GM18511 (cell line): Measurements from ENCODE around the gene TBC1D8.

ENCODE experiments used
- ATAC-seq: cut with Tn5 transposase; IDR thresholded peaks from one replicate; pipeline ENCODE4 v1.9.1; 2021; ENCODE audit warnings: mild to moderate bottlenecking, moderate library complexity; ENCODE audit not compliant: unreplicated experiment

Gene TBC1D8

DNA sequence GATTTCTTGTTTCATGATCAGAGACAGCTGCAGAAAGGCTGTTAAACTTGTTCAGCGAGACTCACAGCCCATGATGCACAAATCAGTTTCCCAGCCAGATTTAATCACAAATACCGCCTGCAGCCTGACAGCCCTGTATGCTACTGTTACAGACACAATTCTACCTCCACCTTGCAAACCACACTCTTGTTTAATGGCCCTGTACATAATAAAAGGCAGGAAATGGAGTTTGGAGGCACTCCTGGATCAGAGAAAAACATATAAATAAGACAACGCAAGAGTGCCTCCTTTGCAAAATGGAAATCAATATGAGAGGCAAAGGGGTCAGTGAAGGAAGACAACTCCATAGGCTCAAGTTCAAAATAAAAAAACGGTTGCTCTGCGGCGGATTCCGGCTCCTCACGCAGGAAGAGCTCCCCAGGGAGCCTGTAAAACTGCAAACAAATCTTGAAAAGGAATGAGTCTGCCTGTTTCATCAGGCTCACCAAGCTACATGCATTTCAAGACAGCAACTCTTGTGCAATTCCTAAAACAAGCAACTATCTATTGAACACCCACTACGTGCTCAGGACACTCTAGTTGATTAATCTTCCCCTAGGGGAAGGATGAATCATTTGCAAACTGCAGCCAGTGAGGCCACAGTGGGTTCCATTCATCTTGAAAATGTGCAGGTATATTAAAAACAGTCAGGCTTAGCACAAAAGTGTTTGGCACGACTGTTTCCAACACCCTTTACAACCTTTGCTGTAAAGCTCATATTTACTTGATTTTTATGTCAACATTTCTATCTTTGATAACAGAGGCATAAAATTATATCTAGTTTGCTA, 37.5 kb downstream of the TBC1D8 start:
- ATAC-seq: no peak

DNA sequence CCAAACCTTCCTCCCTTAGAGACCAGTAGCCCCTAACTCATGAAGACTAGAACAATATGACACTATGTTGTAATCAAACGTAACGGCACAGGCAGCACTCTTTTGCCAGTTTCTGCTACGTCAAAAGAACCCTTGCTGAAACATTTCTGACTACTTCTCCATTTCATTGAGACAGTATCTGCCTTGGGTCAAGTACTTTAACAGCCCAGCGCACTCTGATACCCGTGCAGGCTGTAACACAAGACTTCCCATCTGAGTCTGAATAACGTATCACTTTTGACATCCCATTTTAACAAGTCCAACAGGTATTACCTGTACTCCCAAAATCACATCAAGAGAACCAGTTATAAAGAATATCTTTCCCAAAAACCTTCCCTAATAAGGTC, 38.4 kb downstream of the TBC1D8 start:
- no peak for ATAC-seq

DNA sequence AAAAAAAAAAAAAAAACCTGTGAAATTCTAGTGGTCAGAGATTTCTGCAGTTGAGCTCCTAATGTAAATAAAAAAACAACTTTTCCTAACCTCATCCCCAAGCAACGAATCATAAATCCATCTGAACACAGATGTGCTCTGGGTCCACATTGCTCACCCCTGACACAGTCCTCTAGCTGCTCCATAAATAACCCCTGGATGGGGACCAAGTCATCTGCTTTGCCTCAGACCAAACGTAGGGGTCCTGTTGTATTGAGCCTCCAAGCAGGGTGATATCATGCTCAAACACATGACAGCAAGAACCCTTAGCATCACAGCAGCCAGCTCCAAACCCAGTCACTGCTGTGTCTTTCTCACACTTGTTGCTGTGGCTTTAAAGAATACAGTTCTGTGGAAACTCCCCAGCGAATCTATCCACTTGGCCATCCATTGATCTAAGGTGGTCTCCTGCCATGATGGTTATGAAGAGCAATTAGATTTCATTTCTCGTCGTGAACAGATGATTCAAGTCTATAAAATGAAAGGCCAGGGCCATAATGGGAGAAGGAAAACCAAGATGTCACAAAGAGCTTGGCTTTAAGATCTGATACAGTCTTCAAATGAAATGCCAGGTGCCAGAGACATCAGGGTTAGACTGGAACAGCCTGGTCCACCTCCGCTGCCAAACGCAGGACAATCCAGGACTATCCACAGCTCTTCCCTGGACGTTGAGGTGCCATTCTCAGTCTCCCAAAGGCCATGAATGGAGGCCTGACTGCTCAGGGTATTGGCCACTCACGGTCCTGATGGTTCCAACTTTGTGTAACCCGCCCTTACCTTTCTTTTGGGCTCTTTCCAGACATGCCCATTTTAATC, 39.0 kb downstream of the TBC1D8 start:
- no peak for ATAC-seq

DNA sequence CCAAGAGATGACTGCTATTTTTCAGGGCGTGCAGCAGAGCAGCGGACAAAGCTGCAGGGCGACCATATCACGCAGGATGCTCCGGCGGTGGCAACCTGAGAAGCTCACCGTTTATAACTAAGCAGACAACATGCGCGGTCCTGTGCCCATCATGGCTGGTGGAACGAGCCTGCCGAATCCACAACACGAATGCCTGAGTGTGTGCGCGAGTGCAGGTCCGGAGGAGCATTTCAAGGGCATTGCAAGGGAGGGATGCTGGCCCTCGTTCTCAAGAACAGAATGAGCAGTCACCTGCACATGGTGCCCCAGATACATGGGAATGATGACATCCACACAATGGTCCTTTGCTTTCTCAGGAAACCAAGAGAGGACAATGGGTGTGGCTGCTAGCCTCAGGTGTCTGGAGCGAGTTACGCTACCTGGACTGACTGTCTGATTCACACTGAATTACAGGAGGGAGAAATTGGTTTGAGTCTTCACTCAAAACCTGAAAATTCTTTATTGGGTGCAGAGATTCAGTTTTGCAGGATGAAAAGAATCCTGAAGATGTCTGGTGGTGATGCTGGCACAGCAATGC, 39.8 kb downstream of the TBC1D8 start:
- no peak for ATAC-seq

DNA sequence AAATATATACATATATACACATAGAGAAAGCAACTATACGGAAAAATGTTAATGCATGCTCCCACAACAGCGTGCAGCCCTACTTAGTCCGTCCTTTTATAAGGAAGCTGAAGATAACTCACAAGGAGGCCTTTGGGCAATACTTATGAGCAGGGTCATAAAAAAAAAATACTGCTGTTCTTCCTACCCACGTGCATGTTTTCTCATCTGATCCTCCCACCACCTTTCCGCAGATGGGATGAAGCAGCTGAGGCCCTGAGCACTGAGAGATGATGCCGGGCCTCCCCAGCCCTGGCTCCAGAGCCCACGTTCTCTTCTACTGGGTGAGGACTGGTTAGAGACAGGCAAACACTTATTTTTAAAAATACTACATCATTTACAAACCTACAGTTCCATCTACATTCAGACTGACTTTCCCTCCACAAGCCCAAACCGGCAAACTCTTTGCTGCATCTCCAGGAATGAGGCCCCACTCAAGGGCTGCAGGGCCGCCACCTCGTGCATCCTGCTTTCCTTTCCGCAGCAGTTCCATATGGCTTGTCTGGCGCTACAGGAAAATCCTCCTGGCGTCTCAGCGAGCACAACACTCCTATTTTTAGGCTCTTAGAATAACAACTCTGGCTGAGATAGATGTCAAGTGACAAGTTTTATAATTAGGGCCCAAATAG, 41.6 kb downstream of the TBC1D8 start:
- no peak for ATAC-seq

DNA sequence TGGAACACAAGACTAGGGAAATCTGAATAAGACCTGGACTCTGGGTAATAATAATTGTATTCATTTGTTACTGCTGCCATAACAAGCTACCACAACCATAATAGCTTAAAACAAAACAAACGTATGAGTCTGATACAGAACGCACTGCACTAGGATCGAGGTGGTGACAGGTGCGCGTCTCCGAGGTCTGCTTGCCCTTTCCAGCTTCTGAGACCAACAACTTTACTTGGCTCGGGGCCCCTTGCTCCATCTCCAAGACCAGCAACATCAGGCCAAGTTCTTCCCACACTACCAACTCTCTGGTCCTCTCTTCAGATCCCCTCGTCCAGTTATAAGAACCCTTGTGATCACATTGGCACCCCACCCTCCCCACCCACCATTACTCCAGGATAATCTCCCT, 42.8 kb downstream of the TBC1D8 start:
- ATAC-seq: no peak

DNA sequence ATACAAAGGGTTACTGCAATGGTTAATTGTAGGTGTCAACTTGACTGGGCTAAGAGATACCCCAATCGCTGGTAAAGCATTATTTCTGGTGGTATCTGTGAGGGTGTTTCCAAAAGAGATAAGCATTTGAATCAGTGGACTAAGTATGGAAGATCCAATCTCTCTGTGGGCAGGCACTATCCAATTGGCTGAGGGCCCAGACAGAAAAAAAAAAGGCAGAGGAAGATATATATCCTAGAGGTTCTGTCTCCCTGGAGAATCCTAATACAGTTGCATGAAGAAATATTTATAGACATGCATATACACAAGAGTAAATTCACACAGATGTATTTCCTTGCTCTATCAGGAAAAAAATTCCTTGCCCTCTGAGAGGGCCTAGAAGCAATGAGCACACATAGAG, 43.9 kb downstream of the TBC1D8 start:
- no peak for ATAC-seq

DNA sequence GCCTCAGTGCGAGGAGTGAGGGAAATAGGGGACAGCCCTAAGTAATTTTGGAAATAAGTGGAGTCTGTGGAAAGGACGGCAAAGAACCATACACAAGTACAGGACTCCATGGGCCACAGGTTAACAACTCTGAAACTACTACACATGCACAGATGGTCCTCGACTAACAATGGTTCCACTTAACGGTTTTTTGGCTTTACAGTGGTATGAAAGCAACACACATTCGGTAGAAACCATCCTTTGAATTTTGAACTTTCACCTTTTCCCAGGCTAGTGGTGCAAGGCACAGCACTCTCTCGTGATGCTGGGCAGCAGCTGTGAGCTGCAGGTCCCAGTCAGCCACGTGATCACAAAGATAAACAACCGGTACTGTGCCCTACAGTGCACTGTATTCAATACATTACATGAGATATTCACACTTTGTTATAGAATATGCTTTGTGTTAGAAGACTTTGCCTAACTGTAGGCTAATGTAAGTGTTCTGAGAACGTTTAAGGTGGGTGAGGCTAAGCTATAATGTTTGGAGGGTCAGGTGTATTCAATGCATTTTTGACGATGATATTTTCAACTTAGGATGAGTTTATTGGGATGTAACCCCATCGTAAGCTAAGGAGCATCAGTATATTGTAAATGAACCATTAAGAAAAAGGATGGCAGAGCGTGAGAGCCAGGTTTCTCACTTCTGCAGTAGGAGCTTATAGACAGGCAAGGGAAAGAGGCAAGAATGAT, 44.6 kb downstream of the TBC1D8 start:
- no peak for ATAC-seq

DNA sequence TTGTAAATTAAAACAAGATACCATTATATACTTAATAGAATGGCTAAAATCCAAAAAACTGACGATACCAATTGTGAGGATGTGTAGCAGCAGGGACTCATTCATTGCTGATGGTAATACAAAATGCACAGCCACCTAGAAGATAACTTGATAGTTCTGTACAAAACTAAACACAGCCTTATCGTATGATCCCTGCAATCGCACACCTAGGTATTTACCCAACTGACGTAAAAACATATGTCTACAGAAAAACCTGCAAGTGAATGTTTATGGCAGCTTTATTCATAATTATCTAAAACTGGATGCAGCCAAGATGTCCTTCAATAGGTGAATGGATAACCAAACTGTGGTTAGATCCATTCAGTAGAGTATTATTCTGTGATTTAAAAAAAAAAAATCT, 45.5 kb downstream of the TBC1D8 start:
- no peak for ATAC-seq

DNA sequence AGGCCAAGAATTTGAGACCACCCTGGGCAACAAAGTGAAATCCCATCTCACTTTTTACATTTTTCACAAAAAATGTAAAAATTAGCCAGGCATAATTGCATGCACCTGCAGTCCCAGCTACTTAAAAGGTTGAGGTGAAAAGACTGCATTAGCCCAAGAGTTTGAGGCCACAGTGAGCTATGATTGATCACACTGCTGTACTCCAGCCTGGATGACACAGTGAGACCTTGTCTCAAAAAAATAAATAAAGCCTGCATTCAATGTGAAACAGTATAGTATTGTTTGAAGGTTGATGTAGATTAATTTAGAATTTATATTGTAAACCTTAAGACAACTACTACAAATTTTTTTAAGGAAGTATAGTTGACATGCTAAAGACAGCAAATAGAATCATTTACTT, 53.5 kb downstream of the TBC1D8 start:
- ATAC-seq: no peak

DNA sequence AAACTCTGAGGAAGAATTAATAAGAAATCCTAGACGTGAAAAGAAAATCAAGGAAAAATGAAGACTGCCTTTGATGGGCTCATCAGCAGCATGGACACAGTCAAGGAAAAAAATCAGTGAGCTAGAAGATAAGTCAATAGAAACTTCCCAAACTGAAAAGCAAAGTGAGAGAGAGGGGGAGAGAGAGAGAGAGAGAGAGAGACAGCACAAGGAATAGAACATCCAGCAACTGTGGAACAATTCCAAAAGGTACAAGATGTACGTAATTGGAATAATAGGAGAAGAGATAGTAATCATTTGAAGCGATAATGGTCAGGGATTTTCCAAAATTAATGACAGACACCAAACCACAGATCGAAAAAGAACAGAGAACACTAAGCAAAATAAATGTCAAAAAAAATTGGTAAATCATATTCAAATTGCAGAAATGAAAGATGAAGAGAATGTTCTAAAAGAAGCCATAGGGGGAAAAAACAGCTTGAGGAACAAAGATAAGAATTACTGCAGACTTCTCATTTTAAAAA, 54.5 kb downstream of the TBC1D8 start:
- ATAC-seq: no peak

DNA sequence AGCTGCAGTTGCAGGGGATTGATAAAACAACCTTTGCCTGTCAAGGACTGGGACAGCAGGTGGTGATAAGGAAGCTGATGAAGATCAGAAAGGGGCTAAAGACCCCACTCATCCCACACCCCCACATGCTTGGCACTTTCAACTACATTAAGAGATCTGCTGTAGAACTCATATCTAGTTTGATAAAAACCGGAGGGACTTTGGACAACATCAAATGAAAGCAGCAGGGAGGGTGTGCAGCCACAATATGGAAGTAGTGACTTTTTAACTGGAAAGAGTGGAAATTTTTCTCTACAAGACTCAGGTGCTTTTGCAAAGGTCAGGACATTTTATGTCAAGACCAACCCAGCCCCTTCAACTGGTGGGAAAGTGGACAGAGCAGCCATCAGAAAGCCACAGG, 56.8 kb downstream of the TBC1D8 start:
- no peak for ATAC-seq

DNA sequence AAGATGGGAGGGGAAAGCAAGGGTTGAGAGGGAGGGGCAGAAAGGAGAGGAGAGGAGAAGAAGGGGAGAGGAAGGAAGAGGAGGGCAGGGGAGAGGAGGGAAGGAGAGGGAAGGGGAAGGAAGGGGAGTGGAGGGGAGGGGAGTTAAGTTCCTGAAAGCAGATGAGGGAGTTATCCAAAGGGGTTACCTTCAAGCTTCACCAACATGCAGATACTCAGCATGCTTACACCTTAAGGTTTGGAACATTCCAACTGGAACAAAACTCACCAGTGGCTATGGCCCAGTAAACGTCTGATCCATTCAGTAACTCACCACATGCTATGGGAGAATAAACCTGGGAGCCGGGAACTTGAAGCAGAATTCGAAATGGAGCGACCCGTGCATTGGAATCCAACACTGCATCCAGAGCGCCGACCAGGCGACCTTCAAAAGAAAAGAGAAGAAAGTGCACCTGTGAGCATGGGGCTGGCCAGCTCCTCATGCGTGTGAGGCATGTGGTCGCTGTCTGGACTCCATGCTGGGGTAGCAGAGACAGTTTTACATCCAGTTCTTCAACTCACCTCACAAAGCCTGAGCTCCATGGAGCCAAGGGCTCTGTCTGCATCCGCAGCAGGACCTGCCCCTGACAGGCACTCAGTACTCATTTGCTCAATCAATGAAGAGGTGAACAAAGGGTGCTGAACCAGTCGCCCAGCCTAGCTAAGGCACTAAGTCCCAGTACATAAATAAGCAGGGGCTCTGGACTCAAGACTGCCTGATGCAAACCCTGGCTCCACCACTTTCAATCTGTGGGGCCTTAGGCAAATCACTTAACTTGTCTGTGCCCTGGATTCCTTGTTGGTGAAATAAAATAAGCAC, 61.0 kb downstream of the TBC1D8 start:
- no peak for ATAC-seq

DNA sequence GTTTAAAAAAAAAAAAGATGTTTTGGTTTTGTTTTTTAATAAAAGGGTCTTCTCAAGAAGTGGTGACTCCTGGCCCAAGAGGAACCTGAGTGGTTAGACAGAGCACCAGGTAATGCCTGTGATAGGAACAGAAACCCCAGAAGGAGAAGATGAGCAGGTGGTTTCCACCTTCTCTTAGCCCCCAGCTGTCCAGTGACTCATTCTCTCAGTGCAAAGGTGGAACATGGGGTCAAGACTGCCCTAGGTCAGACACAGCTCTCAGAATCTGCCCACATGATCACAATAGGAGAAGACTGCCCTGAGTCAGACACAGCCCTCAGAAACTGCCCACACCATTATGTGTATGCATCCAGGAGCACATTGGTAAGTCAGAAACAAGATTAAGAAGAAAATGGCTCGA, 61.8 kb downstream of the TBC1D8 start:
- ATAC-seq: peak; percentile 95

DNA sequence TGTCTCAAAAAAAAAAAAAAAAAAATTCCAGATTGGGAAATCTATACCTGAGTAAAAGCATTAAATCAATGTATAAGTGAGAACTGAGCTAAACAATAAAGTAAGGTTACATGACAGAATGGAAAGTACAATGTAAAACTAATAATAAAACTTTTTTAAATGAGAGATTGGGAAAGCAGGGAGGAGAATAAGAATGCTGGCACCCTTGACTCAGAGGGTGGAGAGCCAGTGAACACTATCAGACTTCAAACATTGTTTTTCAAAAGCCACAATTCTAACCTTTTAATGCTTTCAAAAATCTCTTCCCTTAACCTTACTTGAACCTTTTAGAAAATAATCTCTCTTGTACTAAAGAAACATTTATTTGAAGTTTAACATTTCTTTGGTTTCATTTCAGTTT, 63.5 kb downstream of the TBC1D8 start:
- no peak for ATAC-seq

DNA sequence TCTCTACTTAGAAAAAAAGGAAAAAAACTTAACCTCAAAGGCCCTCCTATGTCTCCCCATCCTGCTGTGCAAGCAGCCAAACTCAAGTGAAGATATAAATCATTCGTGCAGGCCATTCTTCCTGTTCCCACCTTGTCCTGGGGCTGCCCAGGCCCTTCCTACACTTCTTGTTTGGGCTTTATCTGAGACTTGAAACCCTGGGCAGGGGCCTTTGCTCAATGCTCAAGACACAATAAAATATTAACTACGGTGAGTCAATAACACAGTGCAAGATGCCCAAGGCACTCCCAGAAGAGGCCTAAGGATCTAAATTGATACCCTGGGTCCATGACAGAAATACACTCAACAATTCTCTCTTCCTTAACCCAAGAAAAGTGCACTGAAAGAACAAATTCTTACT, 67.6 kb downstream of the TBC1D8 start:
- ATAC-seq: no peak

DNA sequence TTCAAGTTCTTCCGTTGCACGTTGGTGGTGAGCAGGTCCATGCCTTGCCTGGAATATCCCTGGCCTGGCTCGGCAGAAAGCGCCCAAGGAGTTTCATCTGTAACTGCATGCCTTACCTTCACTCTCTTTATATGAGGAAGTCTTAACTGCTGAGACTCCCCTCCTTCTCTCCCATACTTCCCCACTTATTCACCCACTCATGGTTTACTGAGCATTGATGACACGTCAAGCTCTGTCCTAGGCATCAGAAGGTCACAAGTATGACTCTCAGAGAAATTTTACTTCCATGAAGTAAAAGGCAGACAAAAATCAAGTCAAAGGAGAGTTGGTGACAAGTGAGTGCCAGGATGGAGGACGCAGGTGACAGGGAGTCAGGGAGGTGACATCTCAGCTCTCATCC, 68.2 kb downstream of the TBC1D8 start:
- no peak for ATAC-seq

DNA sequence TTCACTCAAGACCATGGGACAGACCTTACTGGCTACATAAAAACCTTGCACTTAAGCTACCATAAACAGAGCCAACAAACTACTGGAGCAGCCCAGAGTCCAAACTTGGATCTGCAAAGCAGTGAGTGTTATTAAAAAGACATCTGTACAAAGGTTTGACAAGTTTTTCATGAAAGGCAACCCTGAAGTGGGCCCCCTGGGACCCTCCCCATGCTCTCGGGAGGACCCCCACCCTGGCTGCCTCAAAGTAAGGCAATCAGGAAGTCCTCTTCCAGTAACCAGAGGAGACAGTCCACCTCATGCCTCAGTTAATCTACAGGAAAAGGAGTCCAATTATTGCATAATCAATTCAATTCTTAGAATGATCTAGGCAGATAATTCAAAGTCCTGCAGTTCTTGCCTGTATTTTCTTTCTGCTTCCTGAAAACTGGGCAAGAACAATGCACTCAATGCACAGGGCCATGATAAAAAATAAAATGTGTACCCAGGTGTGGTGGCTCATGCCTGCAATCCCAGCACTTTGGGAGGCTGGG, 69.7 kb downstream of the TBC1D8 start:
- no peak for ATAC-seq
